ENCODE measurements around the gene RAE1. TPM values are rescaled to one million over a fixed set of nuclear protein-coding genes. Genes with fewer than 3 reads are reported as not detected.

Gene RAE1
- total and polyA plus RNA-seq, 2 donors (not counting 3 experiments of a cell fraction or from before 2014, with no cell fraction given) = 34.1 to 55.8 TPM

DNA sequence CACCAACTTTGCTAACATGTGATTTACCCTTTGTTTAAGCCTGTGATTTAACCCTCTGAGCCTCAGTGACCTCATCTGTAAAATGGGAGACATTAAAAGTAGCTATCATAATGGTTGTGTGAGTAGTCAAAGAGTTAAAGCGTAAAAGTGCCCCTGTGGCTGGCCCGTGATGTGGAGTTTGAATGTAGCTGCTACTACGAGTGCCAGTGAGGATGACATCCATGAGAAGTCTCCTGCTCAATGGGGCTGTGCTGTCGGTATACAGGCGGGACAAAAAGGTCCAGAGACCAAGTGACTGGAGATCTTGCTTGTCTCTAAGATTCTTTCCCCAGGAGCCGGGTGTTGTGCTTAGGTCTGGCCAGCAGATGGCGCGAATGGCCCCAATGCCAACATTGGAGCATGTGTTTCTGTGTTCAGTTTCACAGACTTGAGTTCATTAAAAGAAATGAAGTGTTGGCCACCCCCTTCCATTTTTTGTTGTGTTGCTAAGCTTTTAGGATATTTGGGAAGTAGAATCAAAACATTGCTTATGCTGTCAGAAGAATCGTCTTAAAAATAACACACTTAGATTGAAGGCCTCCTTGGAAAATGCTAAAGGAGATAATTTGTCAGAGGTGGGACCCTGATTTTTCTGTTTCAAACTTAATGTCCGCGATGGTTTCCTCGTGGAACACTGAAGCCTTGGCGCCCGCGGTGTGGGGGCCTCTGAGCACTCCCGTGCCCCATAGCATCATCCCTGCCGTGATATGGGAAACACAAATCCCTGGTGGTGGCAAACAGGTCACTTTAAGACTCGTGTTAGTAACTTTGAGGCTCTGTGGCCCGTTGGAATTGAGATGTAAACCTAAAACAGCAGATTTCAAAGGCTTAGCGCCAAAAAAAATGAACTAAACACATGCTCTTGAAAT lies 30.8 kb downstream of the RAE1 start:
- H3K9me1 ChIP-seq (replicated peaks; ENCODE audit: control insufficient read depth, extremely low read depth, insufficient read depth, low read length) = no peaks in the 10 kb centered on the region
- H3K27ac ChIP-seq (ENCODE audit: insufficient read depth, low read depth, low read length) = no peak overlapping the region
- POLR2A ChIA-PET = no interaction called here
- no peak overlapping the region for H3K4me3 ChIP-seq (replicated peaks in 1 of 3; ENCODE audit: insufficient read depth in 1 of 3, low read depth in 1 of 3, low read length in 3 of 3)
- H3K79me2 ChIP-seq (ENCODE audit: control insufficient read depth, insufficient read depth, low read length) = no peaks in the 10 kb centered on the region
- no peak overlapping the region for H2AFZ ChIP-seq (ENCODE audit: low read depth, low read length)
- DNase-seq (ENCODE audit: low read depth, low spot score) (peak; percentile 79), FAIRE-seq (peak; percentile 85)
- BruUV-seq (replicated peaks) = no TSS peak
- no peaks in the 10 kb centered on the region for H3K27me3 ChIP-seq (ENCODE audit: control insufficient read depth in 2 of 2, insufficient read depth in 2 of 2, low read length in 2 of 2)
- H3K4me1 ChIP-seq (ENCODE audit: control insufficient read depth, extremely low read depth, insufficient read depth, low read length) = no peaks in the 10 kb centered on the region
- intact Hi-C loops (cut with micrococcal nuclease) = loop anchor here (1.0 to 10.0 kb wide), 5 partner anchors 31 to 830 kb away; partner anchors contain the start of genes PMEPA1 and RAE1
- no peak overlapping the region for H3K9ac ChIP-seq (replicated peaks; ENCODE audit: extremely low read depth, insufficient read depth, low read length)
- CTCF ChIA-PET = interaction anchor here (0.6 to 7.3 kb wide), 18 partner anchors 8 to 828 kb away, joined by 3 to 86 read pairs (median 4); partner anchors contain the start of gene RBM38
- dilution Hi-C loops (cut with MboI; ENCODE audit: extremely low pct_ligation_motif_present, low sequenced_read_pairs) = no loop called here
- H4K20me1 ChIP-seq (replicated peaks; ENCODE audit: control insufficient read depth, extremely low read depth, insufficient read depth, low read length) = no peaks in the 10 kb centered on the region
- H3K9me3 ChIP-seq (replicated peaks; ENCODE audit: control insufficient read depth, insufficient read depth, low read length) = no peaks in the 10 kb centered on the region
- no peak overlapping the region for H3K4me2 ChIP-seq (ENCODE audit: insufficient read depth, low read length)
- peaks cover 0 to 12% of the 10 kb centered on the region in 2 experiments for H3K36me3 ChIP-seq (ENCODE audit: control insufficient read depth in 2 of 2, extremely low read depth in 1 of 2, insufficient read depth in 2 of 2, low read length in 2 of 2)
- TF ChIP-seq, protein P1, sequence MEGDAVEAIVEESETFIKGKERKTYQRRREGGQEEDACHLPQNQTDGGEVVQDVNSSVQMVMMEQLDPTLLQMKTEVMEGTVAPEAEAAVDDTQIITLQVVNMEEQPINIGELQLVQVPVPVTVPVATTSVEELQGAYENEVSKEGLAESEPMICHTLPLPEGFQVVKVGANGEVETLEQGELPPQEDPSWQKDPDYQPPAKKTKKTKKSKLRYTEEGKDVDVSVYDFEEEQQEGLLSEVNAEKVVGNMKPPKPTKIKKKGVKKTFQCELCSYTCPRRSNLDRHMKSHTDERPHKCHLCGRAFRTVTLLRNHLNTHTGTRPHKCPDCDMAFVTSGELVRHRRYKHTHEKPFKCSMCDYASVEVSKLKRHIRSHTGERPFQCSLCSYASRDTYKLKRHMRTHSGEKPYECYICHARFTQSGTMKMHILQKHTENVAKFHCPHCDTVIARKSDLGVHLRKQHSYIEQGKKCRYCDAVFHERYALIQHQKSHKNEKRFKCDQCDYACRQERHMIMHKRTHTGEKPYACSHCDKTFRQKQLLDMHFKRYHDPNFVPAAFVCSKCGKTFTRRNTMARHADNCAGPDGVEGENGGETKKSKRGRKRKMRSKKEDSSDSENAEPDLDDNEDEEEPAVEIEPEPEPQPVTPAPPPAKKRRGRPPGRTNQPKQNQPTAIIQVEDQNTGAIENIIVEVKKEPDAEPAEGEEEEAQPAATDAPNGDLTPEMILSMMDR (IDR thresholded peaks at IDR 0.05; ENCODE audit: extremely low read depth in 1 of 2, insufficient read depth in 1 of 2, low read depth in 1 of 2, low read length in 2 of 2) = peak; percentile 91 to 92
- TF ChIP-seq FOS (IDR thresholded peaks at IDR 0.05; ENCODE audit: borderline replicate concordance, insufficient read depth, low read length) (no peak), GATA2 (IDR thresholded peaks at IDR 0.05; ENCODE audit: insufficient read depth, insufficient read length, low read depth, low read length) (no peak)
